ENCODE results near the gene IL1RN.
"Not testable (repeated sequence)": the region's sequence is repeated elsewhere in the genome, so short reads cannot be mapped to it uniquely, and the experiment has no call there.

The IL1RN gene

GRCh38 chr2:113126845-113127645, at the start of gene IL1RN:
TSS of gene IL1RN (plus strand) at chr2:113127598. CDS start at chr2:113127625, 27 bp downstream.
- no peak for DNase-seq

- no peak for DNase-seq
Observed at GRCh38 chr2:113077921-113078320, 49.5 kb upstream of the IL1RN start.

- DNase-seq: no peak
Observed at GRCh38 chr2:113078350-113078839, 49.0 kb upstream of the IL1RN start.

GRCh38 chr2:113079131-113079530, 48.3 kb upstream of the IL1RN start:
- DNase-seq: no peak

- DNase-seq: no peak
Observed at GRCh38 chr2:113080134-113080533, 47.3 kb upstream of the IL1RN start.

GRCh38 chr2:113081488-113082210, 45.7 kb upstream of the IL1RN start:
- DNase-seq: no peak

GRCh38 chr2:113083296-113083695, 44.1 kb upstream of the IL1RN start:
- no peak for DNase-seq

GRCh38 chr2:113084249-113085000, 43.0 kb upstream of the IL1RN start:
- DNase-seq: no peak

- no peak for DNase-seq
Observed at GRCh38 chr2:113085542-113085941, 41.9 kb upstream of the IL1RN start.

- no peak for DNase-seq
Observed at GRCh38 chr2:113088213-113088992, 39.0 kb upstream of the IL1RN start.

- DNase-seq: no peak
Observed at GRCh38 chr2:113089916-113090315, 37.5 kb upstream of the IL1RN start.

GRCh38 chr2:113091231-113091896, 36.0 kb upstream of the IL1RN start:
- no peak for DNase-seq

GRCh38 chr2:113092864-113093612, 34.4 kb upstream of the IL1RN start:
- no peak for DNase-seq

GRCh38 chr2:113093613-113093977, 33.8 kb upstream of the IL1RN start:
- DNase-seq: no peak

- not testable (repeated sequence) for DNase-seq
Observed at GRCh38 chr2:113096306-113096705, 31.1 kb upstream of the IL1RN start.

GRCh38 chr2:113096842-113097618, 30.4 kb upstream of the IL1RN start:
- DNase-seq: not testable (repeated sequence)

GRCh38 chr2:113098041-113098440, 29.4 kb upstream of the IL1RN start:
- no peak for DNase-seq

GRCh38 chr2:113098532-113098931, 28.9 kb upstream of the IL1RN start:
- no peak for DNase-seq

- DNase-seq: no peak
Observed at GRCh38 chr2:113102133-113102532, 25.3 kb upstream of the IL1RN start.

- DNase-seq: no peak
Observed at GRCh38 chr2:113103277-113103676, 24.1 kb upstream of the IL1RN start.
